IMR-90 (cell line): ENCODE measurements around the gene SH3RF1. TPM values are rescaled to one million over a fixed set of nuclear protein-coding genes. Genes with fewer than 3 reads are reported as not detected.
A peak's percentile ranks its signal among the peaks of the same experiment; 100 is the strongest.

Source experiments
- ATAC-seq: fragments of 200-7000 bp; cut with Tn5 transposase; 2 replicates; pipeline ENCODE4 v1.9.1; 2020; ENCODE audit warnings: low read depth, mild to moderate bottlenecking, moderate library complexity
- BruUV-seq: library from RNA; stranded (reverse); fragments of 400-500 nt; replicated peaks from 2 replicates; lab custom pipeline; 2021; lab: Mats Ljungman, UMichigan
- CTCF ChIA-PET: fragments of 300-600 bp; formaldehyde crosslinking; extraction: SDS; loops from one replicate; lab custom pipeline; 2021; ENCODE audit warnings: antibody characterized with exemption; lab: Yijun Ruan, JAX
- POLR2A ChIA-PET: fragments of 300-600 bp; sonication (Branson Sonifier 250); formaldehyde crosslinking; loops from one replicate; lab custom pipeline; 2022; ENCODE audit warnings: antibody characterized with exemption; ENCODE audit not compliant: unreplicated experiment; lab: Charles Lee
- DNase-seq: peaks from one replicate; pipeline ENCODE4 v3.0.0; 2013
- H2AFZ ChIP-seq: replicated peaks from 2 replicates; pipeline ENCODE3; 2013; ENCODE audit warnings: low read length, mild to moderate bottlenecking; ENCODE audit not compliant: poor library complexity
- H2AK5ac ChIP-seq: 2 replicates; pipeline ENCODE4 v1.6.1; 2013; ENCODE audit warnings: low read depth, low read length, inconsistent platforms
- H2AK9ac ChIP-seq: replicated peaks from 2 replicates; pipeline ENCODE3; 2013; ENCODE audit warnings: mild to moderate bottlenecking, low read depth, low read length, moderate library complexity; ENCODE audit not compliant: poor library complexity
- H2BK120ac ChIP-seq: 2 replicates; pipeline ENCODE4 v1.6.1; 2013; ENCODE audit warnings: low read depth, low read length, inconsistent platforms
- H2BK15ac ChIP-seq: 3 replicates; pipeline ENCODE4 v1.6.1; 2013; ENCODE audit warnings: low read depth, low read length, inconsistent platforms
- H2BK20ac ChIP-seq: 2 replicates; pipeline ENCODE4 v1.6.1; 2013; ENCODE audit warnings: low read depth, mild to moderate bottlenecking, inconsistent platforms, low read length, moderate library complexity
- H2BK5ac ChIP-seq: 2 replicates; pipeline ENCODE4 v1.6.1; 2013; ENCODE audit warnings: mild to moderate bottlenecking, low read depth, low read length, inconsistent platforms; ENCODE audit not compliant: poor library complexity, severe bottlenecking
- H3K14ac ChIP-seq: replicated peaks from 2 replicates; pipeline ENCODE4 v1.6.1; 2013; ENCODE audit warnings: low read depth, low read length, inconsistent platforms
- H3K18ac ChIP-seq: 2 replicates; pipeline ENCODE4 v1.6.1; 2013; ENCODE audit warnings: low read depth, low read length, control low read depth
- H3K23ac ChIP-seq: 2 replicates; pipeline ENCODE4 v1.6.1; 2013; ENCODE audit warnings: low read depth, low read length, inconsistent platforms
- H3K27ac ChIP-seq: 2 replicates; pipeline ENCODE4 v1.5.1; 2013; ENCODE audit warnings: mild to moderate bottlenecking, control low read depth, low read length; ENCODE audit not compliant: insufficient read depth
- H3K27me3 ChIP-seq: 2 replicates; pipeline ENCODE4 v1.6.1; 2013; ENCODE audit warnings: low read length; ENCODE audit not compliant: control insufficient read depth, insufficient read depth
- H3K36me3 ChIP-seq: 2 replicates; pipeline ENCODE4 v1.6.1; 2013; ENCODE audit warnings: low read length, mixed read lengths; ENCODE audit not compliant: control insufficient read depth, insufficient read depth
- H3K4ac ChIP-seq: 2 replicates; pipeline ENCODE4 v1.6.1; 2013; ENCODE audit warnings: low read depth, low read length, inconsistent platforms
- H3K4me1 ChIP-seq: 2 replicates; pipeline ENCODE4 v1.6.1; 2013; ENCODE audit warnings: low read length, mixed read lengths; ENCODE audit not compliant: control insufficient read depth, insufficient read depth
- H3K4me2 ChIP-seq: 2 replicates; pipeline ENCODE4 v1.6.1; 2013; ENCODE audit warnings: low read depth, mild to moderate bottlenecking, control low read depth, low read length, moderate library complexity
- H3K4me3 ChIP-seq: 2 replicates; pipeline ENCODE4 v1.5.1; 2013; ENCODE audit warnings: low read depth, mild to moderate bottlenecking, control low read depth, low read length, moderate library complexity; ENCODE audit not compliant: insufficient read depth
- H3K56ac ChIP-seq: 2 replicates; pipeline ENCODE4 v1.6.1; 2013; ENCODE audit warnings: low read length, inconsistent platforms; ENCODE audit not compliant: insufficient read depth; ENCODE audit errors: extremely low read depth
- H3K79me1 ChIP-seq, 2 experiments: 2 replicates each; pipeline ENCODE4 v1.6.1; 2013; ENCODE audit warnings: low read length in 2 of 2, inconsistent platforms in 1 of 2, low read depth in 1 of 2
- H3K9ac ChIP-seq: 2 replicates; pipeline ENCODE4 v1.6.1; 2013; ENCODE audit warnings: low read depth, low read length, control low read depth
- H3K9me1 ChIP-seq: 2 replicates; pipeline ENCODE4 v1.6.1; 2013; ENCODE audit warnings: low read length, inconsistent platforms; ENCODE audit not compliant: insufficient read depth
- H3K9me3 ChIP-seq: 2 replicates; pipeline ENCODE4 v1.6.1; 2013; ENCODE audit warnings: low read length; ENCODE audit not compliant: control insufficient read depth, insufficient read depth
- H4K20me1 ChIP-seq: 2 replicates; pipeline ENCODE4 v1.6.1; 2013; ENCODE audit warnings: low read length, inconsistent platforms; ENCODE audit not compliant: insufficient read depth
- H4K5ac ChIP-seq: 2 replicates; pipeline ENCODE4 v1.6.1; 2013; ENCODE audit warnings: mild to moderate bottlenecking, low read depth, low read length, control low read depth
- H4K8ac ChIP-seq, 2 experiments: 2 replicates each; pipeline ENCODE4 v1.6.1; 2013; ENCODE audit warnings: low read depth in 2 of 2, low read length in 2 of 2, control low read depth in 1 of 2, inconsistent platforms in 1 of 2
- H4K91ac ChIP-seq: 2 replicates; pipeline ENCODE4 v1.6.1; 2013; ENCODE audit warnings: low read depth, low read length, inconsistent platforms; ENCODE audit not compliant: insufficient read depth
- BHLHE40 ChIP-seq: fragments of 150-350 bp; IDR thresholded peaks from 2 replicates; pipeline ENCODE4 v1.6.1; 2016; ENCODE audit warnings: mild to moderate bottlenecking, low read depth, low read length
- CEBPB ChIP-seq: IDR thresholded peaks from 2 replicates; pipeline ENCODE4 v1.6.1; 2012; ENCODE audit warnings: low read depth, low read length, improper control_type of control experiment
- CTCF ChIP-seq: conservative IDR thresholded peaks from 2 replicates; pipeline ENCODE4 v1.5.1; 2012; ENCODE audit warnings: mild to moderate bottlenecking, low read depth, low read length, improper control_type of control experiment
- ELK1 ChIP-seq: fragments of 150-350 bp; IDR thresholded peaks from 2 replicates; pipeline ENCODE4 v1.6.1; 2016; ENCODE audit warnings: low read depth, mild to moderate bottlenecking, low read length, moderate library complexity, borderline replicate concordance
- FOS ChIP-seq: fragments of 150-350 bp; IDR thresholded peaks from 2 replicates; pipeline ENCODE4 v1.6.1; 2016; ENCODE audit warnings: low read depth, low read length
- MAZ ChIP-seq: IDR thresholded peaks from 2 replicates; pipeline ENCODE4 v1.6.1; 2012; ENCODE audit warnings: low read depth, mild to moderate bottlenecking, low read length, improper control_type of control experiment, moderate library complexity, borderline replicate concordance
- POLR2A ChIP-seq: IDR thresholded peaks from 2 replicates; pipeline ENCODE4 v1.6.1; 2012; ENCODE audit warnings: mild to moderate bottlenecking, low read depth, low read length
- RAD21 ChIP-seq: IDR thresholded peaks from 2 replicates; pipeline ENCODE4 v1.6.1; 2012; ENCODE audit warnings: low read length, improper control_type of control experiment
- RCOR1 ChIP-seq: IDR thresholded peaks from 2 replicates; pipeline ENCODE4 v1.6.1; 2012; ENCODE audit warnings: mild to moderate bottlenecking, low read length, improper control_type of control experiment; ENCODE audit not compliant: insufficient replicate concordance
- RFX5 ChIP-seq: IDR thresholded peaks from 2 replicates; pipeline ENCODE4 v1.8.0; 2012; ENCODE audit warnings: low read depth, mild to moderate bottlenecking, low read length, moderate library complexity
- SMC3 ChIP-seq: fragments of 150-350 bp; IDR thresholded peaks from 2 replicates; pipeline ENCODE4 v1.6.1; 2016; ENCODE audit warnings: low read depth, mild to moderate bottlenecking, antibody characterized with exemption, low read length, moderate library complexity
- USF2 ChIP-seq: fragments of 150-350 bp; IDR thresholded peaks from 2 replicates; pipeline ENCODE4 v1.6.1; 2017; ENCODE audit warnings: mild to moderate bottlenecking, antibody characterized with exemption, low read length, low read depth
- WGBS, 2 experiments: methylation state at CpG; one replicate each; pipeline versions ENCODE4 v1.1.5 to v1.1.7; 2013; ENCODE audit warnings: missing lambda C conversion rate in 2 of 2; ENCODE audit not compliant: insufficient read length in 1 of 2; ENCODE audit errors: extremely low coverage in 2 of 2; 5-methylcytosine and 5-hydroxymethylcytosine counted together
- dilution Hi-C: fragments of 300-500 bp; cut with HindIII; formaldehyde crosslinking; loops from one replicate; pipeline ENCODE4 v1.14.3; 2018; ENCODE audit warnings: low sequenced_read_pairs; ENCODE audit not compliant: unreplicated experiment
- in situ Hi-C: fragments of 300-500 bp; cut with MboI; formaldehyde crosslinking; loops from 3 replicates; pipeline ENCODE4 v1.14.3; 2019; ENCODE audit warnings: low sequenced_read_pairs, inconsistent platforms, mixed read lengths
- intact Hi-C: fragments of 100-400 bp; cut with micrococcal nuclease; formaldehyde crosslinking; loops from 2 replicates; pipeline ENCODE4 v1.10.0; 2022
- polyA plus RNA-seq, 3 experiments: library from polyadenylated mRNA; depleted of rRNA; stranded (reverse); fragments of >200 nt; gene quantifications; 2 replicates each; pipeline ENCODE4 v1.2.3, GENCODE V29; 2012; ENCODE audit warnings: low replicate concordance in 1 of 3
- total RNA-seq: library from RNA; depleted of rRNA; stranded (reverse); fragments of >200 nt; gene quantifications from 2 replicates; pipeline ENCODE4 v1.2.3, GENCODE V29; 2012

SH3RF1 gene
- total and polyA plus RNA-seq, 2 of the 4 experiments (the other 2 are of a cell fraction) = 22.0 to 29.8 TPM

GRCh38 chr4:169164669-169165415 lies 105.9 kb downstream of the SH3RF1 start:
- Histone ChIP-seq H2AK9ac (no peak overlapping the region), H3K9me3 (no peaks in the 10 kb centered on the region), H4K8ac (0 out of 4 replicates have a peak overlapping the region, but pooled peaks of 1 of the 2 experiments have one; percentile 20), H4K20me1 (peaks cover 11% of the 10 kb centered on the region; the same call in 1 of the 2 replicates), H3K4me1 (peaks cover 25% of the 10 kb centered on the region), H2BK15ac (0 out of 3 replicates have a peak overlapping the region, but pooled peaks have one; percentile 12), H2BK20ac (no peak overlapping the region), H3K36me3 (peaks cover 2% of the 10 kb centered on the region; the same call in 1 of the 2 replicates), H3K14ac (peak overlapping the region; percentile 38), H2BK120ac (peak overlapping the region; percentile 30), H2AK5ac (no peak overlapping the region), H3K4me2 (peak overlapping the region; percentile 23; the same call in 1 of the 2 replicates), H3K27me3 (no peaks in the 10 kb centered on the region), H3K4ac (peak overlapping the region; percentile 9; the same call in 1 of the 2 replicates), H2AFZ (no peak overlapping the region), H3K23ac (no peak overlapping the region; the same call in 1 of the 2 replicates), H3K27ac (0 out of 2 replicates have a peak overlapping the region, but pooled peaks have one; percentile 17), H4K91ac (peak overlapping the region; percentile 37; the same call in 1 of the 2 replicates), H3K56ac (no peak overlapping the region), H4K5ac (no peak overlapping the region), H3K18ac (peak overlapping the region; percentile 80; the same call in 1 of the 2 replicates), H3K4me3 (no peak overlapping the region), H3K79me1 (peaks cover 20 to 70% of the 10 kb centered on the region in 2 experiments), H3K9ac (no peak overlapping the region), H3K9me1 (peaks cover 10% of the 10 kb centered on the region), H2BK5ac (peak overlapping the region; percentile 55)
- ChIA-PET POLR2A (interaction anchor here (0.6 kb wide), 1 partner anchor 697 kb away, joined by 4 read pairs; no protein-coding TSS in a partner anchor), CTCF (interaction anchor here (0.6 kb wide), 1 partner anchor 131 kb away, joined by 3 read pairs; no protein-coding TSS in a partner anchor)
- peak; percentile 59 for ATAC-seq
- dilution Hi-C loops (no loop called here), intact Hi-C loops (no loop called here), in situ Hi-C loops (no loop called here)
- peak; percentile 32 for DNase-seq
- BruUV-seq = no TSS peak
- no peak for TF ChIP-seq SMC3
- no peak for TF ChIP-seq CTCF
- TF ChIP-seq BHLHE40 = no peak
- TF ChIP-seq MAZ = no peak
- no peak for TF ChIP-seq POLR2A
- no peak for TF ChIP-seq RFX5
- TF ChIP-seq CEBPB = no peak
- TF ChIP-seq RCOR1 = no peak
- TF ChIP-seq RAD21 = no peak
- no peak for TF ChIP-seq ELK1
- TF ChIP-seq FOS = no peak
- TF ChIP-seq USF2 = no peak
- WGBS, 2 experiments = no CpG with 5 or more reads among the region's 1 CpG
